HepG2 (cell line): Measurements from ENCODE around the gene LINS1. TPM values are rescaled to one million over a fixed set of nuclear protein-coding genes. Genes with fewer than 3 reads are reported as not detected.

Source experiments
- ATAC-seq: fragments of 200-7000 bp; cut with Tn5 transposase; 3 replicates; pipeline ENCODE4 v1.9.1; 2020; ENCODE audit warnings: mild to moderate bottlenecking, moderate library complexity
- BruUV-seq: library from RNA; stranded (reverse); fragments of 400-500 nt; replicated peaks from 2 replicates; lab custom pipeline; 2021; lab: Mats Ljungman, UMichigan
- CTCF ChIA-PET: fragments of 300-600 bp; formaldehyde crosslinking; extraction: SDS; loops from one replicate; lab custom pipeline; 2021; ENCODE audit warnings: low total read pairs, inconsistent platforms, low intra/inter-chr PET ratio; lab: Yijun Ruan, JAX
- POLR2A ChIA-PET: fragments of 350-600 bp; sonication (Branson Sonifier 250); formaldehyde crosslinking; loops from one replicate; lab custom pipeline; 2020; ENCODE audit warnings: antibody characterized with exemption, inconsistent platforms; lab: Yijun Ruan, JAX
- DNase-seq: peaks from one replicate; pipeline ENCODE4 v3.0.0-alpha.2; 2015; ENCODE audit warnings: low spot score
- FAIRE-seq: peaks from 3 replicates; lab custom pipeline; 2011; peaks lifted over from hg19 to GRCh38; lab: Jason Lieb, UNC
- H2AFZ ChIP-seq: one replicate; pipeline ENCODE4 v1.6.1; 2011; ENCODE audit warnings: low read length, inconsistent platforms
- H3K27ac ChIP-seq: fragments of 300-600 bp; 3 replicates; pipeline ENCODE4 v1.8.0; 2011; ENCODE audit warnings: mixed run types, mild to moderate bottlenecking, mixed read lengths, low read length, inconsistent platforms; ENCODE audit not compliant: insufficient read depth; ENCODE audit errors: extremely low read length
- H3K27me3 ChIP-seq, 2 experiments: fragments of 200-600 bp in 1 of 2; 2 replicates in 1 of 2; 3 replicates in 1 of 2; pipeline versions ENCODE4 v1.6.0 to v1.8.0; 2011; ENCODE audit warnings: low read length in 2 of 2, mild to moderate bottlenecking in 2 of 2, moderate library complexity in 2 of 2, inconsistent platforms in 1 of 2; ENCODE audit not compliant: insufficient read depth in 2 of 2, control insufficient read depth in 1 of 2
- H3K36me3 ChIP-seq, 2 experiments: fragments of 200-600 bp in 1 of 2; replicated peaks in 1 of 2; 2 replicates in 1 of 2; 3 replicates in 1 of 2; pipeline versions ENCODE4 v1.5.1 to v1.8.0; 2011; ENCODE audit warnings: low read length in 2 of 2, inconsistent platforms in 1 of 2; ENCODE audit not compliant: insufficient read depth in 2 of 2, control insufficient read depth in 1 of 2
- H3K4me1 ChIP-seq: 2 replicates; pipeline ENCODE4 v1.5.1; 2012; ENCODE audit warnings: low read length, inconsistent platforms; ENCODE audit not compliant: insufficient read depth
- H3K4me2 ChIP-seq: 2 replicates; pipeline ENCODE4 v1.6.0; 2011; ENCODE audit warnings: low read depth, low read length, inconsistent platforms
- H3K4me3 ChIP-seq, 3 experiments: fragments of 200-600 bp in 1 of 3; sonication (generic), shearing (Covaris generic) in 1 of 3; replicated peaks in 1 of 3; 2 replicates each; pipeline ENCODE4 v1.5.1; 2011 to 2016; ENCODE audit warnings: low read length in 3 of 3, inconsistent platforms in 2 of 3, low read depth in 2 of 3, mild to moderate bottlenecking in 2 of 3, control low read depth in 1 of 3, mixed read lengths in 1 of 3; ENCODE audit not compliant: insufficient read depth in 1 of 3
- H3K79me2 ChIP-seq: one replicate; pipeline ENCODE4 v1.6.1; 2011; ENCODE audit warnings: low read length, inconsistent platforms; ENCODE audit not compliant: insufficient read depth
- H3K9ac ChIP-seq: 2 replicates; pipeline ENCODE4 v1.6.0; 2011; ENCODE audit warnings: mild to moderate bottlenecking, low read depth, low read length, inconsistent platforms; ENCODE audit not compliant: insufficient read depth
- H3K9me3 ChIP-seq: 2 replicates; pipeline ENCODE4 v1.5.1; 2012; ENCODE audit warnings: mild to moderate bottlenecking, low read length
- H4K20me1 ChIP-seq: 2 replicates; pipeline ENCODE4 v1.6.0; 2011; ENCODE audit warnings: inconsistent platforms, mild to moderate bottlenecking, low read length, moderate library complexity; ENCODE audit not compliant: insufficient read depth
- BHLHE40 ChIP-seq: IDR thresholded peaks from 2 replicates; pipeline ENCODE4 v1.6.1; 2011; ENCODE audit warnings: low read length, improper control_type of control experiment
- HOXA5 ChIP-seq: sonication (generic); formaldehyde crosslinking; IDR thresholded peaks from 2 replicates; pipeline ENCODE4 v1.4.0; 2020; ENCODE audit warnings: missing genetic modification reagents
- MIER2 ChIP-seq: IDR thresholded peaks from 2 replicates; pipeline ENCODE4 v1.6.1; 2016; ENCODE audit warnings: missing biosample characterization, missing genetic modification reagents
- MXI1 ChIP-seq: IDR thresholded peaks from 3 replicates; pipeline ENCODE4 v1.6.1; 2012; ENCODE audit warnings: low read depth, low read length, inconsistent platforms, borderline replicate concordance
- NFIC ChIP-seq: IDR thresholded peaks from 2 replicates; pipeline ENCODE4 v1.6.1; 2012; ENCODE audit warnings: mild to moderate bottlenecking, low read length, inconsistent platforms
- RBM22 ChIP-seq: fragments of 200-400 bp; formaldehyde crosslinking; optimal IDR thresholded peaks from 2 replicates; pipeline ENCODE3; 2017; ENCODE audit warnings: mild to moderate bottlenecking, low read length, moderate library complexity
- SMAD3 ChIP-seq: sonication (generic); formaldehyde crosslinking; IDR thresholded peaks from 2 replicates; pipeline ENCODE4 v1.4.0; 2020; ENCODE audit warnings: missing genetic modification reagents
- ZFP1 ChIP-seq: IDR thresholded peaks from 2 replicates; pipeline ENCODE4 v1.6.1; 2016
- ZFP82 ChIP-seq: sonication (generic); formaldehyde crosslinking; IDR thresholded peaks from 2 replicates; pipeline ENCODE4 v1.5.1; 2020; ENCODE audit warnings: mild to moderate bottlenecking, missing genetic modification reagents, borderline replicate concordance
- ZMYM2 ChIP-seq: sonication (generic); formaldehyde crosslinking; IDR thresholded peaks from 2 replicates; pipeline ENCODE4 v1.8.0; 2022; ENCODE audit warnings: mild to moderate bottlenecking, missing genetic modification reagents
- ZNF282 ChIP-seq: fragments of 450-650 bp; IDR thresholded peaks from 2 replicates; pipeline ENCODE4 v1.6.1; 2018; ENCODE audit not compliant: partially characterized antibody
- ZNF292 ChIP-seq: sonication (generic); formaldehyde crosslinking; IDR thresholded peaks from 2 replicates; pipeline ENCODE4 v1.8.1; 2022; ENCODE audit warnings: mild to moderate bottlenecking, low read depth, missing genetic modification reagents, borderline replicate concordance
- ZNF496 ChIP-seq: sonication (generic); formaldehyde crosslinking; IDR thresholded peaks from 2 replicates; pipeline ENCODE4 v1.8.1; 2023; ENCODE audit warnings: mild to moderate bottlenecking, moderate library complexity, missing genetic modification reagents; ENCODE audit not compliant: insufficient replicate concordance
- ZNF782 ChIP-seq: sonication (generic); formaldehyde crosslinking; IDR thresholded peaks from 2 replicates; pipeline ENCODE4 v1.4.0; 2020; ENCODE audit warnings: missing genetic modification reagents, mild to moderate bottlenecking, borderline replicate concordance
- WGBS: methylation state at CpG from one replicate; pipeline ENCODE4 v1.1.6; 2017; ENCODE audit warnings: low lambda C conversion rate; 5-methylcytosine and 5-hydroxymethylcytosine counted together
- in situ Hi-C: cut with HindIII; loops from 2 replicates; pipeline ENCODE4 v1.10.0; 2017; ENCODE audit warnings: low pct_unique_long_range_greater_than_20kb; ENCODE audit not compliant: extremely low pct_ligation_motif_present
- intact Hi-C: fragments of 100-400 bp; cut with micrococcal nuclease; formaldehyde crosslinking; loops from one replicate; pipeline ENCODE4 v1.10.0; 2022; ENCODE audit not compliant: unreplicated experiment
- polyA plus RNA-seq, 8 experiments: library from polyadenylated mRNA; depleted of rRNA in 3 of 8; stranded (reverse) in 7 of 8; unstranded in 1 of 8; fragments of >200 nt; fragmentation: Illumina TruSeq in 4 of 8; extraction: Trizol in 4 of 8; gene quantifications; 2 replicates each; pipeline versions ENCODE4 v1.2.1 to v1.2.3, GENCODE V29; 2011 to 2016; ENCODE audit warnings: low read depth in 4 of 8, missing spikeins in 1 of 8, mixed read lengths in 1 of 8; ENCODE audit not compliant: insufficient read depth in 1 of 8
- total RNA-seq, 5 experiments: library from RNA; depleted of rRNA; stranded (reverse); fragments of >200 nt; fragmentation: Illumina TruSeq; extraction: Trizol; gene quantifications; 2 replicates each; pipeline ENCODE4 v1.2.3, GENCODE V29; 2016; ENCODE audit warnings: low read depth in 1 of 5
- TF ChIP-seq, protein P1 (sequence below): fragments of 450-650 bp; IDR thresholded peaks from 2 replicates; pipeline ENCODE4 v1.6.1; 2017
- TF ChIP-seq, protein P2 (sequence below): IDR thresholded peaks from 2 replicates; pipeline ENCODE4 v1.6.1; 2016; ENCODE audit warnings: missing compliant biosample characterization, missing genetic modification reagents, borderline replicate concordance
- TF ChIP-seq, protein P3 (sequence below): IDR thresholded peaks from 2 replicates; pipeline ENCODE4 v1.6.1; 2016
- TF ChIP-seq, protein P4 (sequence below): sonication (generic); formaldehyde crosslinking; IDR thresholded peaks from 2 replicates; pipeline ENCODE4 v1.5.0; 2020; ENCODE audit warnings: missing genetic modification reagents, mild to moderate bottlenecking, borderline replicate concordance
- TF ChIP-seq, protein P5 (sequence below): sonication (generic); formaldehyde crosslinking; IDR thresholded peaks from 2 replicates; pipeline ENCODE4 v1.8.1; 2023; ENCODE audit warnings: mild to moderate bottlenecking, missing genetic modification reagents, borderline replicate concordance
- TF ChIP-seq, protein P6 (sequence below): sonication (generic); formaldehyde crosslinking; IDR thresholded peaks from 2 replicates; pipeline ENCODE4 v1.5.0; 2020; ENCODE audit warnings: missing genetic modification reagents

LINS1 gene
- total and polyA plus RNA-seq, 2 of the 13 experiments (the other 11 are each of a cell fraction or from before 2014, with no cell fraction given) = 9.8 to 10.4 TPM

DNA sequence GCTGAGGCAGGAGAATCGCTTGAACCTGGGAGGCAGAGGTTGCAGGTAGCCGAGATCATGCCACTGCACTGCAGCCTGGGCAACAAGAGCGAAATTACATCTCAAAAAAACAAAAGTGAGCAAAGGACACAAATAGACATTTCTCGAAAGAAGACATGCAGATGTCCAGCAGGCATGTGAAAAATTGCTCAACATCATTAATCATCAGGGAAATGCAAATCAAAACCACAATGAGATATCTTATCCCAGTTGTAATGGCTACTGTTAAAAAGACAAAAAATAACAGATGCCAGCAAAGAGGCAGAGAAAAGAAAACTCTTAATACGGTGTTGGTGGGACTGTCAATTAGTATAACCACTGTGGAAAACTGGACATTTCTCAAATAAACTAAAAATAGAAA is 21.3 kb upstream of the LINS1 start (continued):
- TF ChIP-seq, protein P1, sequence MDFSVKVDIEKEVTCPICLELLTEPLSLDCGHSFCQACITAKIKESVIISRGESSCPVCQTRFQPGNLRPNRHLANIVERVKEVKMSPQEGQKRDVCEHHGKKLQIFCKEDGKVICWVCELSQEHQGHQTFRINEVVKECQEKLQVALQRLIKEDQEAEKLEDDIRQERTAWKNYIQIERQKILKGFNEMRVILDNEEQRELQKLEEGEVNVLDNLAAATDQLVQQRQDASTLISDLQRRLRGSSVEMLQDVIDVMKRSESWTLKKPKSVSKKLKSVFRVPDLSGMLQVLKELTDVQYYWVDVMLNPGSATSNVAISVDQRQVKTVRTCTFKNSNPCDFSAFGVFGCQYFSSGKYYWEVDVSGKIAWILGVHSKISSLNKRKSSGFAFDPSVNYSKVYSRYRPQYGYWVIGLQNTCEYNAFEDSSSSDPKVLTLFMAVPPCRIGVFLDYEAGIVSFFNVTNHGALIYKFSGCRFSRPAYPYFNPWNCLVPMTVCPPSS = no peak
- TF ChIP-seq MIER2 (no peak), RBM22 (no peak), ZMYM2 (CRISPR knock-in tag) (no peak), ZFP82 (CRISPR knock-in tag) (no peak), HOXA5 (CRISPR knock-in tag) (no peak), NFIC (no peak), BHLHE40 (no peak)
- TF ChIP-seq, protein P2, sequence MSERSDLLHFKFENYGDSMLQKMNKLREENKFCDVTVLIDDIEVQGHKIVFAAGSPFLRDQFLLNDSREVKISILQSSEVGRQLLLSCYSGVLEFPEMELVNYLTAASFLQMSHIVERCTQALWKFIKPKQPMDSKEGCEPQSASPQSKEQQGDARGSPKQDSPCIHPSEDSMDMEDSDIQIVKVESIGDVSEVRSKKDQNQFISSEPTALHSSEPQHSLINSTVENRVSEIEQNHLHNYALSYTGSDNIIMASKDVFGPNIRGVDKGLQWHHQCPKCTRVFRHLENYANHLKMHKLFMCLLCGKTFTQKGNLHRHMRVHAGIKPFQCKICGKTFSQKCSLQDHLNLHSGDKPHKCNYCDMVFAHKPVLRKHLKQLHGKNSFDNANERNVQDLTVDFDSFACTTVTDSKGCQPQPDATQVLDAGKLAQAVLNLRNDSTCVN (CRISPR knock-in tag) = no peak
- TF ChIP-seq, protein P3, sequence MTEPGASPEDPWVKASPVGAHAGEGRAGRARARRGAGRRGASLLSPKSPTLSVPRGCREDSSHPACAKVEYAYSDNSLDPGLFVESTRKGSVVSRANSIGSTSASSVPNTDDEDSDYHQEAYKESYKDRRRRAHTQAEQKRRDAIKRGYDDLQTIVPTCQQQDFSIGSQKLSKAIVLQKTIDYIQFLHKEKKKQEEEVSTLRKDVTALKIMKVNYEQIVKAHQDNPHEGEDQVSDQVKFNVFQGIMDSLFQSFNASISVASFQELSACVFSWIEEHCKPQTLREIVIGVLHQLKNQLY (CRISPR knock-in tag) = no peak

DNA sequence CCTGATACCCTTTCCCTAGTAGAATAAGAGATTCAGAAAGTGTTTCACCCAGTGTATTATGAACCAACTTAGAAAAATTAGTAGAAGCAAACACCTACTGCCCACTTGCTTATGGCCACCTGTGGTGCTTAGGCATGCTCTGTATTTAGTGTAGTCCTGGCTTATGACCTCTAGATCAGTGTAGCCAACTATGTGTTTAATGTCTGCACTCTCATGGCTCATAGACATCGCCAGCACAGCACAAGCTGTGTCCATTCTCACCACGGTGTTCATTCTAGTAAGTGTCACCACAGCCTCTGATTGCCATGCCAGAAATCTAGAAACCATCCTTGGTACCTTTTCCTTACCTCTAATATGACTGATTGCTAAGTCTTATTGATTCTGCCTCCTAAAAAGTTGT is 14.7 kb upstream of the LINS1 start:
- Histone ChIP-seq H3K4me3 (no peak overlapping the region), H4K20me1 (no peaks in the 10 kb centered on the region), H3K4me2 (no peak overlapping the region), H2AFZ (no peak overlapping the region), H3K4me1 (no peaks in the 10 kb centered on the region), H3K79me2 (peaks cover 4% of the 10 kb centered on the region), H3K36me3 (peaks cover 10 to 67% of the 10 kb centered on the region in 2 experiments), H3K9me3 (no peaks in the 10 kb centered on the region), H3K9ac (no peak overlapping the region), H3K27ac (no peak overlapping the region), H3K27me3 (no peaks in the 10 kb centered on the region; a peak in 1 of 5 replicates)
- FAIRE-seq (no peak), ATAC-seq (no peak), DNase-seq (no peak)
- in situ Hi-C loops = no loop called here
- CTCF ChIA-PET = no interaction called here
- 96% methylated on average over 2 of the region's 2 CpGs for WGBS
- BruUV-seq = no TSS peak
- intact Hi-C loops = no loop called here
- POLR2A ChIA-PET = no interaction called here
- TF ChIP-seq ZNF782 (no peak), MXI1 (no peak), ZFP1 (no peak), ZNF496 (CRISPR knock-in tag) (no peak), ZNF282 (no peak), ZNF292 (no peak), SMAD3 (CRISPR knock-in tag) (no peak)
- TF ChIP-seq, protein P4, sequence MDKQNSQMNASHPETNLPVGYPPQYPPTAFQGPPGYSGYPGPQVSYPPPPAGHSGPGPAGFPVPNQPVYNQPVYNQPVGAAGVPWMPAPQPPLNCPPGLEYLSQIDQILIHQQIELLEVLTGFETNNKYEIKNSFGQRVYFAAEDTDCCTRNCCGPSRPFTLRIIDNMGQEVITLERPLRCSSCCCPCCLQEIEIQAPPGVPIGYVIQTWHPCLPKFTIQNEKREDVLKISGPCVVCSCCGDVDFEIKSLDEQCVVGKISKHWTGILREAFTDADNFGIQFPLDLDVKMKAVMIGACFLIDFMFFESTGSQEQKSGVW (CRISPR knock-in tag) = no peak
- TF ChIP-seq, protein P5, sequence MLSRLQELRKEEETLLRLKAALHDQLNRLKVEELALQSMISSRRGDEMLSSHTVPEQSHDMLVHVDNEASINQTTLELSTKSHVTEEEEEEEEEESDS (CRISPR knock-in tag) = no peak
- TF ChIP-seq, protein P6, sequence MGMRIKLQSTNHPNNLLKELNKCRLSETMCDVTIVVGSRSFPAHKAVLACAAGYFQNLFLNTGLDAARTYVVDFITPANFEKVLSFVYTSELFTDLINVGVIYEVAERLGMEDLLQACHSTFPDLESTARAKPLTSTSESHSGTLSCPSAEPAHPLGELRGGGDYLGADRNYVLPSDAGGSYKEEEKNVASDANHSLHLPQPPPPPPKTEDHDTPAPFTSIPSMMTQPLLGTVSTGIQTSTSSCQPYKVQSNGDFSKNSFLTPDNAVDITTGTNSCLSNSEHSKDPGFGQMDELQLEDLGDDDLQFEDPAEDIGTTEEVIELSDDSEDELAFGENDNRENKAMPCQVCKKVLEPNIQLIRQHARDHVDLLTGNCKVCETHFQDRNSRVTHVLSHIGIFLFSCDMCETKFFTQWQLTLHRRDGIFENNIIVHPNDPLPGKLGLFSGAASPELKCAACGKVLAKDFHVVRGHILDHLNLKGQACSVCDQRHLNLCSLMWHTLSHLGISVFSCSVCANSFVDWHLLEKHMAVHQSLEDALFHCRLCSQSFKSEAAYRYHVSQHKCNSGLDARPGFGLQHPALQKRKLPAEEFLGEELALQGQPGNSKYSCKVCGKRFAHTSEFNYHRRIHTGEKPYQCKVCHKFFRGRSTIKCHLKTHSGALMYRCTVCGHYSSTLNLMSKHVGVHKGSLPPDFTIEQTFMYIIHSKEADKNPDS (CRISPR knock-in tag) = no peak
